ENCODE results near the gene TMEM225B. TPM values are rescaled to one million over a fixed set of nuclear protein-coding genes. Genes with fewer than 3 reads are reported as not detected.

Gene TMEM225B
- total and polyA plus RNA-seq, 2 donors (not counting 1 experiment from before 2014, with no cell fraction given) = 0.86 to 0.95 TPM

DNA sequence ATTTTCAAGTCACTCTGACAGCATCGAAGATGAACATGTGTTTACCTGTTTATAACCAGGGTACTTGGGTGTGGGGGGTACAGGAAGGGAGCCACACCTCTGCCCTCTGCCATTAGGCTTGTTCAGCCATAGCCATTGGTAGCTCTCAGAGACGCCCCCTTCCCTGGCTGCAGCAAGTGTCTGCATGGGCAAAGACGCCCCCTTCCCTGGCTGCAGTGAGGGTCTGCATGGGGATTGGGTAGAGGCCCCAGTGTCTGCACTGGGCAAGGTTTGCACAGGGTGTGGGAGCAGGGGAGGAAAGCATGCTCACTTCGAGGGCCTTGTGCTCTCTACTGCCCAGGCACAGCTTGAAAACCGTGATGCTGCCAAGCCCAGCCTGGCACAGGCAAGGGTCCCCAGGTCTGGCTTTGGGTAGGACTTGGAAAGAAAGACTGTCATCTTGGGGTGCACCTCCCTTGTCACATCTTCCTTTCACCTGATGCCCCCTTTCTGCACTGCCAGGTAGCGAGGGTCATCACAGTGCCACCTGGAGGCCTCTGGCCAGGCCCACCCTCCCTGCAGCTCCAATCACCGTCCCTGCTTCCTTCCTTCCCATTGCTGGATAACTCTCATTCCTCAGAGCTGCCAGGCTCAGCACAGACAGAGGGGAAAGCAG is 3.7 kb downstream of the TMEM225B start:
- 79% methylated on average over 6 of the region's 7 CpGs for WGBS (ENCODE audit: insufficient coverage)
- Histone ChIP-seq H3K4me3 (ENCODE audit: control extremely low read depth in 1 of 5, extremely low read depth in 1 of 5, insufficient read depth in 1 of 5, low read depth in 2 of 5, low read length in 4 of 5) (no peak overlapping the region), H3K36me3 (replicated peaks in 1 of 2; ENCODE audit: control extremely low read depth in 1 of 2, control insufficient read depth in 1 of 2, extremely low read depth in 1 of 2, insufficient read depth in 2 of 2, low read length in 1 of 2) (no peaks in the 10 kb centered on the region), H4K20me1 (ENCODE audit: control insufficient read depth, insufficient read depth, low read length, poor library complexity, severe bottlenecking) (no peaks in the 10 kb centered on the region), H3K27ac (ENCODE audit: low read length in 2 of 2) (no peak overlapping the region), H3K4me2 (replicated peaks; ENCODE audit: low read depth, low read length, poor library complexity, severe bottlenecking) (no peak overlapping the region), H2AFZ (ENCODE audit: insufficient read depth, low read depth, low read length, poor library complexity, severe bottlenecking) (no peak overlapping the region), H3K4me1 (ENCODE audit: control insufficient read depth in 2 of 2, insufficient read depth in 2 of 2, low read length in 2 of 2) (no peaks in the 10 kb centered on the region), H3K27me3 (replicated peaks in 1 of 4; ENCODE audit: control extremely low read depth in 1 of 4, control insufficient read depth in 3 of 4, insufficient read depth in 4 of 4, low read length in 3 of 4) (no peaks in the 10 kb centered on the region), H3K79me2 (ENCODE audit: control insufficient read depth, insufficient read depth, low read length) (no peaks in the 10 kb centered on the region), H3K9me3 (ENCODE audit: control extremely low read depth in 1 of 3, control insufficient read depth in 2 of 3, insufficient read depth in 1 of 3, low read length in 2 of 3) (peaks cover 0 to 5% (median 0%) of the 10 kb centered on the region in 3 donors), H3K9ac (ENCODE audit: low read length) (no peak overlapping the region)
- intact Hi-C loops (cut with micrococcal nuclease) = no loop called here
- H3K27me3 Mint-ChIP-seq = peaks cover 4% of the 10 kb centered on the region
- ATAC-seq (ENCODE audit: low read depth) (no peak), DNase-seq (no peak)
- no peak overlapping the region for H3K4me3 Mint-ChIP-seq
- no peaks in the 10 kb centered on the region for H3K4me1 Mint-ChIP-seq
- CTCF ChIA-PET = no interaction called here
- POLR2A ChIA-PET = no interaction called here
- H3K9me3 Mint-ChIP-seq (ENCODE audit: insufficient read depth) = no peaks in the 10 kb centered on the region
- H3K27ac Mint-ChIP-seq = no peak overlapping the region
- TF ChIP-seq EZH2 (IDR thresholded peaks at IDR 0.05; ENCODE audit: borderline replicate concordance, insufficient read depth, low read depth, low read length, poor library complexity, severe bottlenecking) = no peak
- TF ChIP-seq, protein P1, sequence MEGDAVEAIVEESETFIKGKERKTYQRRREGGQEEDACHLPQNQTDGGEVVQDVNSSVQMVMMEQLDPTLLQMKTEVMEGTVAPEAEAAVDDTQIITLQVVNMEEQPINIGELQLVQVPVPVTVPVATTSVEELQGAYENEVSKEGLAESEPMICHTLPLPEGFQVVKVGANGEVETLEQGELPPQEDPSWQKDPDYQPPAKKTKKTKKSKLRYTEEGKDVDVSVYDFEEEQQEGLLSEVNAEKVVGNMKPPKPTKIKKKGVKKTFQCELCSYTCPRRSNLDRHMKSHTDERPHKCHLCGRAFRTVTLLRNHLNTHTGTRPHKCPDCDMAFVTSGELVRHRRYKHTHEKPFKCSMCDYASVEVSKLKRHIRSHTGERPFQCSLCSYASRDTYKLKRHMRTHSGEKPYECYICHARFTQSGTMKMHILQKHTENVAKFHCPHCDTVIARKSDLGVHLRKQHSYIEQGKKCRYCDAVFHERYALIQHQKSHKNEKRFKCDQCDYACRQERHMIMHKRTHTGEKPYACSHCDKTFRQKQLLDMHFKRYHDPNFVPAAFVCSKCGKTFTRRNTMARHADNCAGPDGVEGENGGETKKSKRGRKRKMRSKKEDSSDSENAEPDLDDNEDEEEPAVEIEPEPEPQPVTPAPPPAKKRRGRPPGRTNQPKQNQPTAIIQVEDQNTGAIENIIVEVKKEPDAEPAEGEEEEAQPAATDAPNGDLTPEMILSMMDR (IDR thresholded peaks at IDR 0.05) = no peak

DNA sequence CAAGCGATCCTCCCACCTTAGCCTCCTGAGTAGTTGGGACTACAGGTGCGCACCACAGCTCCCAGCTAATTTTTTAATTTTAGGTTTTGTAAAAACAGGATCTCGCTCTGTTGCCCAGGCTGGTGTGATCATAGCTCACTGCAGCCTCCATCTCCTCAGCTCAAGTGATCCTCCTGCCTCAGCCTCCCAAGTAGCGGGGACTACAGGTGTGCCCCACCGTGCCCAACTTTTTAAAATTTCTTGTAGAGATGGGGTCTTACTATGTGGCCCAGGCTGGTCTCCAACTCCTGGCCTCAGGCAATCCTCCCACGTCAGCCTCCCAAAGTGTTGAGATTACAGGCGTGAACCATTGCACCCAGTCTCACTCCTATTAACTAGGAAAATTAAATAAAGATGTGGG is 7.5 kb downstream of the TMEM225B start:
- Histone ChIP-seq H3K9ac (ENCODE audit: low read length) (no peak overlapping the region), H3K4me2 (replicated peaks; ENCODE audit: low read depth, low read length, poor library complexity, severe bottlenecking) (no peak overlapping the region), H3K79me2 (ENCODE audit: control insufficient read depth, insufficient read depth, low read length) (no peaks in the 10 kb centered on the region), H3K36me3 (replicated peaks in 1 of 2; ENCODE audit: control extremely low read depth in 1 of 2, control insufficient read depth in 1 of 2, extremely low read depth in 1 of 2, insufficient read depth in 2 of 2, low read length in 1 of 2) (no peaks in the 10 kb centered on the region), H3K9me3 (ENCODE audit: control extremely low read depth in 1 of 3, control insufficient read depth in 2 of 3, insufficient read depth in 1 of 3, low read length in 2 of 3) (no peaks in the 10 kb centered on the region), H2AFZ (ENCODE audit: insufficient read depth, low read depth, low read length, poor library complexity, severe bottlenecking) (no peak overlapping the region), H4K20me1 (ENCODE audit: control insufficient read depth, insufficient read depth, low read length, poor library complexity, severe bottlenecking) (no peaks in the 10 kb centered on the region), H3K27ac (ENCODE audit: low read length in 2 of 2) (no peak overlapping the region), H3K4me1 (ENCODE audit: control insufficient read depth in 2 of 2, insufficient read depth in 2 of 2, low read length in 2 of 2) (no peaks in the 10 kb centered on the region), H3K27me3 (replicated peaks in 1 of 4; ENCODE audit: control extremely low read depth in 1 of 4, control insufficient read depth in 3 of 4, insufficient read depth in 4 of 4, low read length in 3 of 4) (no peaks in the 10 kb centered on the region), H3K4me3 (ENCODE audit: control extremely low read depth in 1 of 5, extremely low read depth in 1 of 5, insufficient read depth in 1 of 5, low read depth in 2 of 5, low read length in 4 of 5) (no peak overlapping the region)
- 100% methylated on average over 3 of the region's 7 CpGs for WGBS (ENCODE audit: insufficient coverage)
- Mint-ChIP-seq H3K4me1 (no peaks in the 10 kb centered on the region), H3K27ac (no peak overlapping the region), H3K27me3 (peaks cover 4% of the 10 kb centered on the region), H3K9me3 (ENCODE audit: insufficient read depth) (no peaks in the 10 kb centered on the region), H3K4me3 (no peak overlapping the region)
- ChIA-PET CTCF (no interaction called here), POLR2A (no interaction called here)
- no peak for DNase-seq
- intact Hi-C loops (cut with micrococcal nuclease) = no loop called here
- no peak for ATAC-seq (ENCODE audit: low read depth)
- TF ChIP-seq EZH2 (IDR thresholded peaks at IDR 0.05; ENCODE audit: borderline replicate concordance, insufficient read depth, low read depth, low read length, poor library complexity, severe bottlenecking) = no peak
- TF ChIP-seq, protein P1 (IDR thresholded peaks at IDR 0.05) = no peak

All from B cell (primary cell).